ENCODE measurements around the gene EML6.

The EML6 gene

GRCh38 chr2:54920660-54921059 lies 197.2 kb downstream of the EML6 start:
- no peak for DNase-seq

- no peak for DNase-seq
These were observed 200.7 kb downstream of the EML6 start for GRCh38 chr2:54924121-54924520.

- no peak for DNase-seq
These were observed 201.6 kb downstream of the EML6 start for GRCh38 chr2:54925022-54925421.

- DNase-seq: no peak
These were observed 203.8 kb downstream of the EML6 start for GRCh38 chr2:54927085-54927750.

- no peak for DNase-seq
These were observed 204.5 kb downstream of the EML6 start for GRCh38 chr2:54927751-54928615.

- DNase-seq: no peak
These were observed 205.3 kb downstream of the EML6 start for GRCh38 chr2:54928719-54929118.

GRCh38 chr2:54931473-54931872 lies 208.0 kb downstream of the EML6 start:
- peak; percentile 88 for DNase-seq

GRCh38 chr2:54935389-54935788 lies 211.9 kb downstream of the EML6 start:
- DNase-seq: no peak

- DNase-seq: no peak
These were observed 213.3 kb downstream of the EML6 start for GRCh38 chr2:54936766-54937165.

GRCh38 chr2:54939446-54940118 lies 216.1 kb downstream of the EML6 start:
- DNase-seq: no peak

GRCh38 chr2:54940723-54941122 lies 217.3 kb downstream of the EML6 start:
- DNase-seq: no peak

- no peak for DNase-seq
These were observed 218.0 kb downstream of the EML6 start for GRCh38 chr2:54941248-54941984.

GRCh38 chr2:54942373-54942772 lies 218.9 kb downstream of the EML6 start:
- DNase-seq: no peak

GRCh38 chr2:54944724-54945326 lies 221.4 kb downstream of the EML6 start:
- no peak for DNase-seq

GRCh38 chr2:54945391-54946219 lies 222.1 kb downstream of the EML6 start:
- peak; percentile 77 for DNase-seq

- no peak for DNase-seq
These were observed 222.9 kb downstream of the EML6 start for GRCh38 chr2:54946220-54946805.

GRCh38 chr2:54947136-54947535 lies 223.7 kb downstream of the EML6 start:
- DNase-seq: no peak

GRCh38 chr2:54947646-54948045 lies 224.2 kb downstream of the EML6 start:
- no peak for DNase-seq

GRCh38 chr2:54948120-54948519 lies 224.7 kb downstream of the EML6 start:
- no peak for DNase-seq

GRCh38 chr2:54949431-54949830 lies 226.0 kb downstream of the EML6 start:
- no peak for DNase-seq

GRCh38 chr2:54950811-54951210 lies 227.3 kb downstream of the EML6 start:
- no peak for DNase-seq
